Measurements from ENCODE around the gene RPL32. TPM values are rescaled to one million over a fixed set of nuclear protein-coding genes. Genes with fewer than 3 reads are reported as not detected.

RPL32 gene
- 1,000 to 10,000 TPM in 2 of 4 donors, 100 to 1,000 TPM in 2; 784 to 1,554 (median 1,100) TPM for total RNA-seq

GRCh38 chr3:12841149-12841969 is at the start of gene RPL32:
RPL32 (minus strand) TSS chr3:12841565; CDS start chr3:12840237, 1,328 bp downstream.
- intact Hi-C loops (cut with DNase I) = loop anchor here (5.0 kb wide), 1 partner anchor 134 kb away; no protein-coding TSS in a partner anchor
- Histone ChIP-seq H3K27ac (replicated peaks in 1 of 4) (peak within 1 kb of the TSS; percentile 86 to 93 (median 90)), H3K27me3 (peaks cover 0 to 5% (median 0%) of the 10 kb centered on the region in 4 donors), H3K36me3 (peaks cover 32 to 38% (median 35%) of the 10 kb centered on the region in 4 donors), H3K9me3 (no peaks in the 10 kb centered on the region), H3K4me1 (peaks cover 32 to 50% (median 43%) of the 10 kb centered on the region in 4 donors), H3K4me3 (peak within 1 kb of the TSS; percentile 74 to 97 (median 86))
- peak; percentile 98 for DNase-seq (ENCODE audit: extremely low spot score)
- under 1% methylated on average over 38 of the region's 43 CpGs for WGBS
- TF ChIP-seq POLR2AphosphoS5 (IDR thresholded peaks at IDR 0.05) (peak; percentile 90 to 98), CTCF (IDR thresholded peaks at IDR 0.05) (peak; percentile 85 to 89 (median 86)), EP300 (IDR thresholded peaks at IDR 0.05) (no peak), POLR2A (IDR thresholded peaks at IDR 0.05; ENCODE audit: low read depth) (peak; percentile 83)

- no peak for TF ChIP-seq POLR2AphosphoS5 (IDR thresholded peaks at IDR 0.05)
- no peak for TF ChIP-seq CTCF (IDR thresholded peaks at IDR 0.05)
- no peak for TF ChIP-seq EP300 (IDR thresholded peaks at IDR 0.05)
- no peak for TF ChIP-seq POLR2A (IDR thresholded peaks at IDR 0.05; ENCODE audit: low read depth)
- DNase-seq (ENCODE audit: extremely low spot score) = no peak
- Histone ChIP-seq H3K27me3 (no peaks in the 10 kb centered on the region), H3K4me3 (no peak overlapping the region), H3K4me1 (peaks cover 29 to 44% (median 41%) of the 10 kb centered on the region in 4 donors), H3K9me3 (no peaks in the 10 kb centered on the region), H3K36me3 (no peaks in the 10 kb centered on the region), H3K27ac (replicated peaks in 1 of 4) (no peak overlapping the region)
- WGBS = 91% methylated on average over 7 of the region's 10 CpGs
- intact Hi-C loops (cut with DNase I) = no loop called here
Observed at GRCh38 chr3:12890610-12891390, 49.4 kb upstream of the RPL32 start.

- TF ChIP-seq EP300 (IDR thresholded peaks at IDR 0.05) (no peak), CTCF (IDR thresholded peaks at IDR 0.05) (no peak), POLR2A (IDR thresholded peaks at IDR 0.05; ENCODE audit: low read depth) (no peak), POLR2AphosphoS5 (IDR thresholded peaks at IDR 0.05) (no peak)
- H3K27me3 ChIP-seq = no peaks in the 10 kb centered on the region
- 91% methylated on average over 12 of the region's 12 CpGs for WGBS
Observed at GRCh38 chr3:12886736-12887135, 45.4 kb upstream of the RPL32 start.

DNA sequence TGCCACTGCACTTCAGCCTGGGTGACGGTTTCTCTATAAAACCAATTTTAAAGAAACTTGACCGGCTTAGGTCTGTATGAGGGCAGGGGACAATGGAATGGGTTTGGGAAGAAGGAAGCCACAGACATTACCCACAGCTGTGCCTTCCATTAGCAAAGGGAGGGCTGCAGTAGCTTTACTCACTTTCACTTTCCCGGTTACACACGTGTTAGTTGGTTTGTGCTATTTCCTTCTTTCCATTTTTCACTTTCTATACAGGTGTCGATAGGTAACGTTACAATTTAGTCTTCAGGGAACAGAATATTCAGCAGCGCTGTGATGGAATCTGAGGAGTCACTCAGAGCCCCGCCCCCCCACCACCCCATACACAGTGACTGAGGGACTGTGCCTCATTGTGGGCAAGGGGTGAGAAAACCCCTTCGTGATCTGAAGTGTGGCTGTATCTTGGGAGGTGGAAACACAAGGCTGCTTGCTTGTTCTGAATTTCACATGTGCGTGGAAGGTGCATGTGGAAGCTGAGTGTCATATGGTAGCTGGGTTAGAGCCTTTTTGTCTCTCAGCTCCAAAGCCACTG is 44.8 kb upstream of the RPL32 start:
- H3K4me3 ChIP-seq = no peak overlapping the region
- no peaks in the 10 kb centered on the region for H3K36me3 ChIP-seq
- TF ChIP-seq EP300 (IDR thresholded peaks at IDR 0.05) = no peak
- no peak for TF ChIP-seq POLR2A (IDR thresholded peaks at IDR 0.05; ENCODE audit: low read depth)
- TF ChIP-seq CTCF (IDR thresholded peaks at IDR 0.05) = no peak
- TF ChIP-seq POLR2AphosphoS5 (IDR thresholded peaks at IDR 0.05) = no peak
- DNase-seq (ENCODE audit: extremely low spot score) = no peak
- no peak overlapping the region for H3K27ac ChIP-seq (replicated peaks in 1 of 4)
- H3K4me1 ChIP-seq = peaks cover 0 to 15% (median 12%) of the 10 kb centered on the region in 4 donors
- no peaks in the 10 kb centered on the region for H3K9me3 ChIP-seq
- 72% methylated on average over 10 of the region's 10 CpGs for WGBS
- intact Hi-C loops (cut with DNase I) = no loop called here
- no peaks in the 10 kb centered on the region for H3K27me3 ChIP-seq

More at GRCh38 chr3:12886736-12887135, 45.4 kb upstream of the RPL32 start:
- Histone ChIP-seq H3K9me3 (no peaks in the 10 kb centered on the region), H3K4me1 (peaks cover 3 to 18% (median 17%) of the 10 kb centered on the region in 4 donors), H3K36me3 (no peaks in the 10 kb centered on the region), H3K27ac (replicated peaks in 1 of 4) (no peak overlapping the region), H3K4me3 (no peak overlapping the region)
- intact Hi-C loops (cut with DNase I) = no loop called here
- no peak for DNase-seq (ENCODE audit: extremely low spot score)

All from esophagus muscularis mucosa (tissue), 4 donors.